ENCODE measurements around the gene TNRC6B.

GRCh38 chr22:40128989-40129388 is 48.7 kb upstream of the TNRC6B start:
- TF ChIP-seq GATA2 (IDR thresholded peaks at IDR 0.05; ENCODE audit: low read depth, low read length) (no peak), GATA3 (IDR thresholded peaks at IDR 0.05; ENCODE audit: low read depth, low read length) (no peak)
